NCI-H524 (cell line): ENCODE results near the gene ALDH8A1.

Experiments used
- DNase-seq, 2 experiments: peaks; one replicate each; lab custom pipeline; 2025; lab: John Stamatoyannopoulos, UW

ALDH8A1 gene

DNA sequence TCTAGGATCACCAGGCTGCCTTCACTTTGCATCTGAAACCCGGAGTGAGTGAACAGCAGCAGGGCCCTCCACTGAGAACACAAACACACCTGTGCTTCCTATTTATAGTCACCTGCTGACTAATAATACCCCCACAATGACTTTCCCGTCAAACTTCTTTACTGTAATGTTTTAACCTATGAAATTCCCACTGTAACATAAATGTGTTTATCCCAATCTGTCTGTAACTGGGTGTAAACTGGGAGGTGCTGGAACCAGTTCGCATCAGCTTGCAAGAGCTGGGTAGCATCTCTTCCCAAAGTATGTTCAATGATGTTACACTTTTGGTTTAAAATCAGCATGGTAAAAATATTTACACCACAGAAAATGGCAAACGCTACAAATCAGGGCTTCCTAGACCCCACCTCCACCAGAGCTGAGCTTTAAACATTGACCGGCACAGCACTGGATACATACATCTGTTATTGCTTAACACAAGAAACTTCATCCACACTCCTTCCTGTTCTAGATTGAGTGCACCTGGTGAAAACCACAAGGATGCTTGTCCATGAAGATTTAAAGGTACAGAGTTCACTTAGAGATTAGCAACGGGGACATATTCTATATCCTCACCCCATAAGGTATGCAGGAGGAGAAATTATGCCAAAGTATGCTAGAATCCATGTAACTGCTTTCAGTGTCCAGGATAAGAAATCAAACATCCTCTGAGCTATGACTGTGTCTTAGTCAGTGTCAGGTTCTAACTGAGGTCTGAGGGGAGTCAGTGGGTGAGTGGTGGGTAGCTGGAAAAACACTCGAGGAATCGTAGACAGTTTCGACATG lies 79.0 kb downstream of the ALDH8A1 start:
- no peak for DNase-seq

DNA sequence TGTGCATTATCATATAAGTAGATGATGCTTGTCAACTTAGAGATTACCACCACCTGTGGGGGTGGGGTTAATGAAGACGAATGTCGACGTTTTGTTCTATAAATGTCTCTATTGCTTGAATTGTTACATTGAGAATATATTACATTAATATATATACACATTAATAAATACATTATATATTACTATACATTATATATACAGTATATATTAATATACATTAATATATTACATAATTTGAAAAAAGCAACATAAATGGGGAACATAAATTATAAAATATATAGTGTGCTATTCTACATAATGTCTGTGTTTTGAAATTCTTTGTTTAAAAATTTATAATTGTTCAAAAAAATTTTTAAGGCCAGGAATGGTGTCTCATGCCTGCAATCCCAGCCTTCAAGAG lies 81.1 kb downstream of the ALDH8A1 start:
- no peak for DNase-seq
